Ammon's horn (tissue), 1 donor: Measurements from ENCODE around the gene CXCL11.
A peak's percentile ranks its signal among the peaks of the same experiment; 100 is the strongest.
"Not testable (repeated sequence)": the region's sequence is repeated elsewhere in the genome, so short reads cannot be mapped to it uniquely, and the experiment has no call there.

ENCODE experiments used
- DNase-seq: peaks from one replicate; pipeline ENCODE4 v3.0.0-alpha.2; 2016; ENCODE audit warnings: low spot score

The CXCL11 gene

DNA sequence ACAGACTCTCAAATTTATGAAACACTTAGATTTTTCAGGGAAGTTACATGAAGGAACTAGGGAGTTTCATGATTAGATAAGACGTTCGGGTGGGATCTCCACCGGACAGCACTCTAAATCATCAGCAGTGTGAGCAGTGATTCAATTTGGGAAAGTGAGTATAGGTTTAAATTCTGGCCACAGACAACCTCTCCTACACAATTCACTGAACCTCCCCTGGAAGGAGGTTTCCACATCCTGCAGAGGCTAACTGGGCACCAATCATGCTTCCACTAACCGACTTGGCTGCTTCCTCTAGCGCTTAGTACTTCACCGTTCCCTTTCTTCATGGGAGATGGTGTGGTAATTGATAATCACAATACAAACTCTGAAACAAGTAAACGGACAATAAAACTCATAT is 34.2 kb downstream of the CXCL11 start:
- no peak for DNase-seq

- DNase-seq = no peak
These were observed 35.6 kb downstream of the CXCL11 start for GRCh38 chr4:76000279-76000678.

DNA sequence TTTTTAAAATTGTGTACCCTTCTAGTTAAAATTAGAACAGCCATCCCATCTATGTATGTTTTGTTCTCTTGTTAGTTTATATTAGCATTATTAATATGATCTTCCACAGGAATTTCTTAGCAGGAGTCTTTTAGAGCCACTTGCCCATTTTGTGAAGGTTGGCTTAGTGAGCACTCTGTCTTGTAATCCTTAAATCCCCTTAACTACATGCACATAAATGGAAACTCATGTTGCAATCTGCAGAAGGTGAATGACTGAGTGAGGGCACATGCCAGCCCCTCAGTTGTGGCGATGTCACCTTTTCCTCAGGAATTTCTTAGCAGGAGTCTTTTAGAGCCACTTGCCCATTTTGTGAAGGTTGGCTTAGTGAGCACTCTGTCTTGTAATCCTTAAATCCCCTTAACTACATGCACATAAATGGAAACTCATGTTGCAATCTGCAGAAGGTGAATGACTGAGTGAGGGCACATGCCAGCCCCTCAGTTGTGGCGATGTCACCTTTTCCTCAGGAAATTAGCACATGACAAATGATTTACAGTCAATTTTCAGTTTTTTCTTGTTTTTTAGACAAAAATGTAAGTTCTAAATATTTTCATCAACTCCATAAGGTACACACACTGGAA is 37.2 kb downstream of the CXCL11 start:
- not testable (repeated sequence) for DNase-seq

GRCh38 chr4:75997946-75998345 is 37.9 kb downstream of the CXCL11 start:
- DNase-seq = no peak

DNA sequence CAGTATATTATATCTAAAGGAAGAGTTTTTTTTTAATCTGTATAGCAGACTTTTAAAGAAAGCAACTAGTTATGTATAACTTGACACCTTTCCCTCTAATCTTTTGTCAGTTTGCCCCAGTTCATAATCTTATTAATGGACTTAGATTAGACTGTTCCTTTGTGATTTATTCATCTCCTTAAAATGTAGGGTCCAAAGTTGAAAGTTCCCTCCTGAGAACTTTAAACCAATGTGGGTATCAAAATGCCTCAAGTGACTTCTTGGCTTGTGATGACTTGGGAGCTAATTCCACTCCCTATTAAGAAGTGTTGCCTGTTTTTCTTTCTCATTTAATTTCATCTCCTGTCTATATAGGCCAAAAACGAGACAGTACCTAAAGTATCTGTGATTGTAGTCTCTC is 38.8 kb downstream of the CXCL11 start:
- DNase-seq = no peak

DNA sequence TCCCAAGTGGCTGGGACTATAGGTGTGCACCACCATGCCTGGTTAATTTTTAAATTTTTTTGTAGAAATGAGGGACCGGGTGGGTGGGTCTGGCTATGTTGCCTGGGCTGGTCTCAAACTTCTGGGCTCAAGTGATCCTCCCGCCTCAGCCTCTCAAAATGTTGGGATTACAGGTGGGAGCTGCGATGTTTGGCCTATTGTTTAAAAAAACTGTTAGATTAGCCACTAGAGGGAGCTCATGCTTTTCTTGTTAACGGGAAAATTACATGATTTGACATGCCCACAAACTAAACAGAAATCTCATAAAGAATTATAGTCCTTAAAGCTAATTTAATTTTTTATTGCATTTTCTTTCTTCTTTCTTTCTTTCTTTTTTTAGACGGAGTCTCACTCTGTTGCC is 40.1 kb downstream of the CXCL11 start:
- DNase-seq = peak; percentile 54

- DNase-seq = no peak
These were observed 43.4 kb downstream of the CXCL11 start for GRCh38 chr4:75992462-75992861.

GRCh38 chr4:75989846-75990528 is 45.9 kb downstream of the CXCL11 start:
- DNase-seq = no peak

- no peak for DNase-seq
These were observed 50.8 kb downstream of the CXCL11 start for GRCh38 chr4:75985116-75985515.
